GM12878 (cell line): ENCODE results near the gene APOA4. TPM values are rescaled to one million over a fixed set of nuclear protein-coding genes. Genes with fewer than 3 reads are reported as not detected.

Experiments
- ATAC-seq: fragments of 200-7000 bp; cut with Tn5 transposase; 3 replicates; pipeline ENCODE4 v1.9.1; 2020; ENCODE audit warnings: mild to moderate bottlenecking, moderate library complexity
- BruUV-seq: library from RNA; stranded (reverse); fragments of 400-500 nt; replicated peaks from 2 replicates; lab custom pipeline; 2021; lab: Mats Ljungman, UMichigan
- CTCF ChIA-PET: fragments of 300-600 bp; sonication (Branson Sonifier 250); formaldehyde crosslinking; extraction: SDS; loops from one replicate; lab custom pipeline; 2021; ENCODE audit warnings: inconsistent platforms; lab: Yijun Ruan, JAX
- POLR2A ChIA-PET: fragments of 350-600 bp; formaldehyde crosslinking; extraction: SDS; loops from one replicate; lab custom pipeline; 2021; ENCODE audit warnings: inconsistent platforms; lab: Charles Lee
- RAD21 ChIA-PET: fragments of 300-600 bp; sonication (Branson Sonifier 250); formaldehyde crosslinking; loops from one replicate; lab custom pipeline; 2023; ENCODE audit warnings: antibody characterized with exemption; ENCODE audit not compliant: unreplicated experiment; lab: Charles Lee
- SMC1A ChIA-PET: fragments of 300-600 bp; sonication (Branson Sonifier 250); formaldehyde crosslinking; loops from one replicate; lab custom pipeline; 2023; ENCODE audit not compliant: unreplicated experiment, uncharacterized antibody; lab: Charles Lee
- DNase-seq: peaks from one replicate; pipeline ENCODE4 v3.0.0-alpha.2; 2011; ENCODE audit warnings: low read depth, low spot score
- FAIRE-seq: peaks from 3 replicates; lab custom pipeline; 2011; peaks lifted over from hg19 to GRCh38; lab: Jason Lieb, UNC
- H2AFZ ChIP-seq: 2 replicates; pipeline ENCODE4 v1.6.0; 2011; ENCODE audit warnings: low read depth, low read length, control low read depth; ENCODE audit not compliant: control insufficient read depth
- H3K27ac ChIP-seq: 2 replicates; pipeline ENCODE4 v1.5.1; 2011; ENCODE audit warnings: control low read depth; ENCODE audit not compliant: control insufficient read depth, insufficient read depth
- H3K27me3 ChIP-seq, 2 experiments: replicated peaks in 1 of 2; 2 replicates each; pipeline versions ENCODE4 v1.6.0 to v1.6.1; 2011; ENCODE audit warnings: low read length in 1 of 2; ENCODE audit not compliant: control insufficient read depth in 2 of 2, insufficient read depth in 2 of 2
- H3K36me3 ChIP-seq, 2 experiments: 2 replicates each; pipeline ENCODE4 v1.5.1; 2011; ENCODE audit warnings: low read length in 1 of 2; ENCODE audit not compliant: control insufficient read depth in 2 of 2, insufficient read depth in 2 of 2
- H3K4me1 ChIP-seq: 2 replicates; pipeline ENCODE4 v1.6.1; 2011; ENCODE audit warnings: mild to moderate bottlenecking, low read length, moderate library complexity, mixed read lengths; ENCODE audit not compliant: control insufficient read depth, insufficient read depth
- H3K4me2 ChIP-seq: 2 replicates; pipeline ENCODE4 v1.6.0; 2011; ENCODE audit warnings: control low read depth; ENCODE audit not compliant: control insufficient read depth, insufficient read depth
- H3K4me3 ChIP-seq: fragments of 200-600 bp; sonication (generic); 2 replicates; pipeline ENCODE4 v1.5.1; 2016
- H3K79me2 ChIP-seq: 2 replicates; pipeline ENCODE4 v1.6.0; 2011; ENCODE audit warnings: low read length; ENCODE audit not compliant: control insufficient read depth, insufficient read depth
- H3K9ac ChIP-seq: 2 replicates; pipeline ENCODE4 v1.8.0; 2011; ENCODE audit warnings: low read length, control low read depth, mixed read lengths; ENCODE audit not compliant: control insufficient read depth, insufficient read depth
- H3K9me3 ChIP-seq: replicated peaks from 3 replicates; pipeline ENCODE4 v1.5.1; 2011; ENCODE audit warnings: mild to moderate bottlenecking, low read length; ENCODE audit not compliant: control insufficient read depth, insufficient read depth
- H4K20me1 ChIP-seq: 2 replicates; pipeline ENCODE4 v1.6.0; 2011; ENCODE audit not compliant: control insufficient read depth, insufficient read depth
- CHD1 ChIP-seq: IDR thresholded peaks from 2 replicates; pipeline ENCODE4 v1.6.1; 2012; ENCODE audit warnings: low read depth, low read length, improper control_type of control experiment
- EGR1 ChIP-seq, 2 experiments: IDR thresholded peaks; 1 replicate in 1 of 2; 2 replicates in 1 of 2; pipeline ENCODE4 v1.6.1; 2011 to 2012; ENCODE audit warnings: low read depth in 2 of 2, low read length in 2 of 2, borderline replicate concordance in 1 of 2, mild to moderate bottlenecking in 1 of 2, moderate library complexity in 1 of 2
- ESRRA ChIP-seq: IDR thresholded peaks from 2 replicates; pipeline ENCODE4 v1.6.1; 2012; ENCODE audit warnings: mild to moderate bottlenecking, low read length, improper control_type of control experiment
- FOXK2 ChIP-seq: fragments of 450-650 bp; IDR thresholded peaks from 2 replicates; pipeline ENCODE4 v1.6.1; 2017; ENCODE audit warnings: mild to moderate bottlenecking, moderate library complexity
- MXI1 ChIP-seq: fragments of 150-350 bp; IDR thresholded peaks from 2 replicates; pipeline ENCODE4 v1.6.1; 2011; ENCODE audit warnings: low read depth, mild to moderate bottlenecking, inconsistent platforms, low read length, improper control_type of control experiment
- NRF1 ChIP-seq: conservative IDR thresholded peaks from 2 replicates; pipeline ENCODE4 v1.6.1; 2011; ENCODE audit warnings: mild to moderate bottlenecking, low read depth, low read length, improper control_type of control experiment
- POLR2AphosphoS2 ChIP-seq: IDR thresholded peaks from 2 replicates; pipeline ENCODE4 v1.6.1; 2011; ENCODE audit warnings: low read depth, mild to moderate bottlenecking, low read length, improper control_type of control experiment, moderate library complexity
- RELA ChIP-seq: fragments of 450-650 bp; IDR thresholded peaks from 2 replicates; pipeline ENCODE4 v1.8.0; 2014; ENCODE audit warnings: borderline replicate concordance; ENCODE audit not compliant: partially characterized antibody
- SMAD1 ChIP-seq: fragments of 450-650 bp; IDR thresholded peaks from 2 replicates; pipeline ENCODE4 v1.6.1; 2018; ENCODE audit warnings: mild to moderate bottlenecking, low read depth; ENCODE audit not compliant: partially characterized antibody
- SPI1 ChIP-seq: IDR thresholded peaks from 2 replicates; pipeline ENCODE4 v1.6.1; 2011; ENCODE audit warnings: low read depth, mild to moderate bottlenecking, low read length, moderate library complexity, borderline replicate concordance; ENCODE audit not compliant: insufficient read depth
- SUPT20H ChIP-seq: IDR thresholded peaks from 2 replicates; pipeline ENCODE4 v1.6.1; 2011; ENCODE audit warnings: low read depth, mild to moderate bottlenecking, low read length, moderate library complexity, borderline replicate concordance; ENCODE audit not compliant: control insufficient read depth
- WGBS: methylation state at CpG from one replicate; pipeline ENCODE4 v1.1.6; 2016; ENCODE audit warnings: low lambda C conversion rate; ENCODE audit not compliant: insufficient replicate concordance, insufficient coverage; ENCODE audit errors: missing lambda C conversion rate; 5-methylcytosine and 5-hydroxymethylcytosine counted together
- in situ Hi-C: fragments of 300-500 bp; cut with MboI; formaldehyde crosslinking; loops from 9 replicates; pipeline ENCODE4 v1.14.3; 2018; ENCODE audit warnings: mixed read lengths
- intact Hi-C: fragments of 100-400 bp; cut with micrococcal nuclease; formaldehyde crosslinking; loops from one replicate; pipeline ENCODE4 v1.14.2; 2022; ENCODE audit not compliant: unreplicated experiment
- polyA plus RNA-seq, 11 experiments: library from polyadenylated mRNA; depleted of rRNA in 4 of 11; unstranded in 6 of 11; stranded (reverse) in 5 of 11; fragments of >200 nt; fragmentation: Nextera tagmentation in 4 of 11; fragmentation: Illumina TruSeq in 1 of 11; extraction: Ambion mirVana in 4 of 11; extraction: Trizol in 1 of 11; gene quantifications; 1 replicate in 1 of 11; 2 replicates in 10 of 11; pipeline versions ENCODE4 v1.2.1 to v1.2.3, GENCODE V29; 2011 to 2016; ENCODE audit warnings: inconsistent platforms in 2 of 11, missing spikeins in 2 of 11, low read depth in 1 of 11
- total RNA-seq, 4 experiments: library from RNA; depleted of rRNA in 3 of 4; stranded (reverse); fragments of >200 nt in 3 of 4; fragmentation: Illumina TruSeq in 1 of 4; extraction: Trizol in 1 of 4; gene quantifications; 2 replicates each; pipeline versions ENCODE4 v1.2.1 to v1.2.3, GENCODE V29; 2013 to 2021
- TF ChIP-seq, protein P1 (sequence below): fragments of 450-650 bp; IDR thresholded peaks from 2 replicates; pipeline ENCODE4 v1.6.1; 2017; ENCODE audit warnings: mild to moderate bottlenecking, moderate library complexity
- TF ChIP-seq, protein P2 (sequence below): IDR thresholded peaks from 2 replicates; pipeline ENCODE4 v1.6.1; 2012; ENCODE audit warnings: low read depth, low read length, improper control_type of control experiment
- TF ChIP-seq, protein P3 (sequence below): fragments of 450-650 bp; IDR thresholded peaks from 2 replicates; pipeline ENCODE4 v1.6.1; 2017; ENCODE audit warnings: borderline replicate concordance

The APOA4 gene
- total and polyA plus RNA-seq, 10 of the 15 experiments (the other 5 are each of a cell fraction or from before 2014, with no cell fraction given) = not detected

DNA sequence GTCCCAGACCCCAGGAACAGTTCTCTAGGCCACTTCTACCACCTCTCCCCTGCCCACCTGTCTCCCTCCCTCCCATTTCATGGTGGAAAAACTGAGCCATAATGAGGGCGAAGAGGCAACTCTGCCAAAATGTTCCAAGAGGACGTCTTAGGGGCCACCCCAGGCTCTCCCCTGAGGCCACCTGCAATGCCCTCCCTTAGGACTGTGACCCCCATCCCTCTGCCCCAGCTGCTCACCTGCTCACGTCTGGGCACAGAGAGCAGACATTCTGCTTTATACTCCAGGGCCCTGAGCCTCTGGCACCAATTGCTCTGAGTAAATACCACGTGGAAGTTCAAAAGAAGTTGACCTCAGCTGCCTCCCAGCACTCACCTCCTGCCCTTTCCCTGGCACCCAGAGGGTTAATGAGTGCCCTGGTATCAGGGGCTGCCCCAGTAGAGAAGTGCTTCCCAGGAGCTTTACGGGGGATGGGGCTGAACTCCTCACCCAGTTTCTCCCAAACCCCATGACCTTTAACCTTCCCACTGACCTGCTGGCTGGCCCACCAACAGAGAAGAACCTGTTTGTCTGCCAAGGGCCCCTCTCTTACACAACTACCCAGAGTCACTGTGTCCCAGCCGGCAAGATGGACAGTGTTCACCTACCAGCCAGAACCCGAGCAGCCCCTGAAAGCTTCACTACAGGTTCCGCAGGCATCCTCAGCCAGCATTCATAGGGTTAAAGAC, 30.8 kb downstream of the APOA4 start:
- ATAC-seq (no peak), FAIRE-seq (no peak), DNase-seq (no peak)
- Histone ChIP-seq H2AFZ (no peak overlapping the region), H3K4me1 (peaks cover 10% of the 10 kb centered on the region), H3K9ac (no peak overlapping the region), H3K36me3 (no peaks in the 10 kb centered on the region), H3K27me3 (no peaks in the 10 kb centered on the region), H3K27ac (no peak overlapping the region), H3K4me3 (no peak overlapping the region), H3K9me3 (no peaks in the 10 kb centered on the region), H3K79me2 (peaks cover 8% of the 10 kb centered on the region), H3K4me2 (no peak overlapping the region), H4K20me1 (no peaks in the 10 kb centered on the region)
- SMC1A ChIA-PET = interaction anchor here (0.6 to 7.5 kb wide), 7 partner anchors 13 to 438 kb away, joined by 3 to 46 read pairs (median 4); no protein-coding TSS in a partner anchor
- CTCF ChIA-PET = interaction anchor here (0.6 to 10.9 kb wide), 12 partner anchors 9 to 434 kb away, joined by 3 to 183 read pairs (median 4); partner anchors contain the start of gene APOA1
- RAD21 ChIA-PET = interaction anchor here (0.6 to 3.5 kb wide), 9 partner anchors 21 to 434 kb away, joined by 3 to 56 read pairs (median 5); partner anchors contain the start of gene APOA1
- WGBS = 40% methylated on average over 8 of the region's 8 CpGs
- intact Hi-C loops = loop anchor here (5.0 kb wide), 1 partner anchor 435 kb away; no protein-coding TSS in a partner anchor
- in situ Hi-C loops = no loop called here
- BruUV-seq = no TSS peak
- POLR2A ChIA-PET = no interaction called here
- TF ChIP-seq, protein P1, sequence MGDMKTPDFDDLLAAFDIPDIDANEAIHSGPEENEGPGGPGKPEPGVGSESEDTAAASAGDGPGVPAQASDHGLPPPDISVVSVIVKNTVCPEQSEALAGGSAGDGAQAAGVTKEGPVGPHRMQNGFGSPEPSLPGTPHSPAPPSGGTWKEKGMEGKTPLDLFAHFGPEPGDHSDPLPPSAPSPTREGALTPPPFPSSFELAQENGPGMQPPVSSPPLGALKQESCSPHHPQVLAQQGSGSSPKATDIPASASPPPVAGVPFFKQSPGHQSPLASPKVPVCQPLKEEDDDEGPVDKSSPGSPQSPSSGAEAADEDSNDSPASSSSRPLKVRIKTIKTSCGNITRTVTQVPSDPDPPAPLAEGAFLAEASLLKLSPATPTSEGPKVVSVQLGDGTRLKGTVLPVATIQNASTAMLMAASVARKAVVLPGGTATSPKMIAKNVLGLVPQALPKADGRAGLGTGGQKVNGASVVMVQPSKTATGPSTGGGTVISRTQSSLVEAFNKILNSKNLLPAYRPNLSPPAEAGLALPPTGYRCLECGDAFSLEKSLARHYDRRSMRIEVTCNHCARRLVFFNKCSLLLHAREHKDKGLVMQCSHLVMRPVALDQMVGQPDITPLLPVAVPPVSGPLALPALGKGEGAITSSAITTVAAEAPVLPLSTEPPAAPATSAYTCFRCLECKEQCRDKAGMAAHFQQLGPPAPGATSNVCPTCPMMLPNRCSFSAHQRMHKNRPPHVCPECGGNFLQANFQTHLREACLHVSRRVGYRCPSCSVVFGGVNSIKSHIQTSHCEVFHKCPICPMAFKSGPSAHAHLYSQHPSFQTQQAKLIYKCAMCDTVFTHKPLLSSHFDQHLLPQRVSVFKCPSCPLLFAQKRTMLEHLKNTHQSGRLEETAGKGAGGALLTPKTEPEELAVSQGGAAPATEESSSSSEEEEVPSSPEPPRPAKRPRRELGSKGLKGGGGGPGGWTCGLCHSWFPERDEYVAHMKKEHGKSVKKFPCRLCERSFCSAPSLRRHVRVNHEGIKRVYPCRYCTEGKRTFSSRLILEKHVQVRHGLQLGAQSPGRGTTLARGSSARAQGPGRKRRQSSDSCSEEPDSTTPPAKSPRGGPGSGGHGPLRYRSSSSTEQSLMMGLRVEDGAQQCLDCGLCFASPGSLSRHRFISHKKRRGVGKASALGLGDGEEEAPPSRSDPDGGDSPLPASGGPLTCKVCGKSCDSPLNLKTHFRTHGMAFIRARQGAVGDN = no peak
- TF ChIP-seq SPI1 = no peak
- TF ChIP-seq, protein P2, sequence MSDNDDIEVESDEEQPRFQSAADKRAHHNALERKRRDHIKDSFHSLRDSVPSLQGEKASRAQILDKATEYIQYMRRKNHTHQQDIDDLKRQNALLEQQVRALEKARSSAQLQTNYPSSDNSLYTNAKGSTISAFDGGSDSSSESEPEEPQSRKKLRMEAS = no peak
- TF ChIP-seq SMAD1 = no peak
- TF ChIP-seq CHD1 = no peak
- TF ChIP-seq, protein P3, sequence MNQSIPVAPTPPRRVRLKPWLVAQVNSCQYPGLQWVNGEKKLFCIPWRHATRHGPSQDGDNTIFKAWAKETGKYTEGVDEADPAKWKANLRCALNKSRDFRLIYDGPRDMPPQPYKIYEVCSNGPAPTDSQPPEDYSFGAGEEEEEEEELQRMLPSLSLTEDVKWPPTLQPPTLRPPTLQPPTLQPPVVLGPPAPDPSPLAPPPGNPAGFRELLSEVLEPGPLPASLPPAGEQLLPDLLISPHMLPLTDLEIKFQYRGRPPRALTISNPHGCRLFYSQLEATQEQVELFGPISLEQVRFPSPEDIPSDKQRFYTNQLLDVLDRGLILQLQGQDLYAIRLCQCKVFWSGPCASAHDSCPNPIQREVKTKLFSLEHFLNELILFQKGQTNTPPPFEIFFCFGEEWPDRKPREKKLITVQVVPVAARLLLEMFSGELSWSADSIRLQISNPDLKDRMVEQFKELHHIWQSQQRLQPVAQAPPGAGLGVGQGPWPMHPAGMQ = no peak
- no peak for TF ChIP-seq RELA
- TF ChIP-seq ESRRA = no peak
- no peak for TF ChIP-seq NRF1
- TF ChIP-seq POLR2AphosphoS2 = no peak
- no peak for TF ChIP-seq FOXK2
- TF ChIP-seq SUPT20H = no peak
- TF ChIP-seq EGR1 (IDR thresholded peaks at IDR 0.05; ENCODE audit: borderline replicate concordance in 1 of 2, low read depth in 2 of 2, low read length in 2 of 2) = no peak
- TF ChIP-seq MXI1 = no peak
